ENCODE measurements around the gene SEMA5B.

DNA sequence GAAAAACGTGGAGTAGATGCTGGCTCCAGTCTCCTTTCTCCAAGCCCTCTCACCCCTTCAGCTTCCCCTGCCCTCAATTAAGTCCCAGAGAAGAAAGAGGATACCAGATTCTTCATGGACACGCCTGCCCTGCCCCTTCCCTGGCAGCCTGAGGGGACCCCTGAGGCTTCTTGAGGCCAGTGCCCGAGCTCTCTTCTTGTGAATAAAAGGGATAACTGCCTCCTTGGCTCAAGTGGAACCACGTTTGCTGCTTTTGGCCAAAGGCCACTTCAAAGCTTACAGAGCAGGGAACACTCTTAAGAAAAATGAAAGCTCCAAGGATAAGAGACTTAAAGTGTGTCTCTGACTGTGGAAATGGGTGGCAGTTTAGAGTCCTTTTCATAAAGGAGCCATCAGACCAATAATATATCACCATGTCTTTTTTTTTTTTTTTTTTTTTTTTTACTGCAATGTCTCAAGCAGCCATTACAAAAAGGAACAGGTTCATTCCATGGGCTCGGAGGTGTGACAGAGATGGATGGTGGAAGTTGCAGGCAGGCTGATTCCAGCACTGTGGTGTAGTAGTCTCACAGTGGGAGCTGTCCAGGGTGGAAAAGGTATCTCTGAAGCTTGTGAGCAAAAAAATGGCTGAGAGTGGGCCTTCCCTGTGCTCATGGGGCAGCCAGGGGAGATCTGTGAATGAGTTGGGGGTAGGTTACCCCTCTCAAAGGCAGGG, 108.8 kb downstream of the SEMA5B start:
- TF ChIP-seq, protein P1, sequence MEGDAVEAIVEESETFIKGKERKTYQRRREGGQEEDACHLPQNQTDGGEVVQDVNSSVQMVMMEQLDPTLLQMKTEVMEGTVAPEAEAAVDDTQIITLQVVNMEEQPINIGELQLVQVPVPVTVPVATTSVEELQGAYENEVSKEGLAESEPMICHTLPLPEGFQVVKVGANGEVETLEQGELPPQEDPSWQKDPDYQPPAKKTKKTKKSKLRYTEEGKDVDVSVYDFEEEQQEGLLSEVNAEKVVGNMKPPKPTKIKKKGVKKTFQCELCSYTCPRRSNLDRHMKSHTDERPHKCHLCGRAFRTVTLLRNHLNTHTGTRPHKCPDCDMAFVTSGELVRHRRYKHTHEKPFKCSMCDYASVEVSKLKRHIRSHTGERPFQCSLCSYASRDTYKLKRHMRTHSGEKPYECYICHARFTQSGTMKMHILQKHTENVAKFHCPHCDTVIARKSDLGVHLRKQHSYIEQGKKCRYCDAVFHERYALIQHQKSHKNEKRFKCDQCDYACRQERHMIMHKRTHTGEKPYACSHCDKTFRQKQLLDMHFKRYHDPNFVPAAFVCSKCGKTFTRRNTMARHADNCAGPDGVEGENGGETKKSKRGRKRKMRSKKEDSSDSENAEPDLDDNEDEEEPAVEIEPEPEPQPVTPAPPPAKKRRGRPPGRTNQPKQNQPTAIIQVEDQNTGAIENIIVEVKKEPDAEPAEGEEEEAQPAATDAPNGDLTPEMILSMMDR (IDR thresholded peaks at IDR 0.05): no peak
- TF ChIP-seq POLR2AphosphoS5 (IDR thresholded peaks at IDR 0.05): no peak
